Natural killer cell (primary cell): ENCODE data around the gene SPSB4. TPM values are rescaled to one million over a fixed set of nuclear protein-coding genes. Genes with fewer than 3 reads are reported as not detected.
"Not testable (repeated sequence)": the region's sequence is repeated elsewhere in the genome, so short reads cannot be mapped to it uniquely, and the experiment has no call there.

Experiments used
- ATAC-seq, 3 donors: fragments of 150-1000 bp in 2 of 3; fragments of 200-7000 bp in 1 of 3; cut with Tn5 transposase; 1 replicate in 1 of 3; 2 replicates in 2 of 3; pipeline ENCODE4 v1.10.0; 2021; ENCODE audit warnings: mild to moderate bottlenecking in 2 of 3, moderate library complexity in 2 of 3
- DNase-seq, 2 donors: peaks; one replicate each; pipeline versions ENCODE4 v3.0.0 to v3.0.0-alpha.2; 2013 to 2021; ENCODE audit warnings: mixed read lengths in 1 of 2
- H3K27ac ChIP-seq: one replicate; pipeline ENCODE4 v1.5.1; 2013; ENCODE audit warnings: mild to moderate bottlenecking, low read length
- H3K27me3 ChIP-seq: one replicate; pipeline ENCODE4 v1.6.1; 2013; ENCODE audit warnings: low read length; ENCODE audit not compliant: control insufficient read depth, insufficient read depth
- H3K36me3 ChIP-seq: one replicate; pipeline ENCODE4 v1.6.1; 2013; ENCODE audit warnings: low read length; ENCODE audit not compliant: control insufficient read depth, insufficient read depth
- H3K4me1 ChIP-seq: one replicate; pipeline ENCODE4 v1.6.1; 2013; ENCODE audit warnings: low read length; ENCODE audit not compliant: control insufficient read depth, insufficient read depth
- H3K4me3 ChIP-seq: one replicate; pipeline ENCODE4 v1.5.1; 2013; ENCODE audit warnings: low read length
- H3K9me3 ChIP-seq: one replicate; pipeline ENCODE4 v1.6.1; 2013; ENCODE audit warnings: low read length; ENCODE audit not compliant: control insufficient read depth, insufficient read depth
- H3K27ac Mint-ChIP-seq, 2 donors: one replicate each; pipeline ENCODE4 v1.8.0; 2022; ENCODE audit warnings: mild to moderate bottlenecking in 2 of 2, mixed read lengths in 2 of 2, moderate library complexity in 1 of 2
- H3K27me3 Mint-ChIP-seq, 2 donors: one replicate each; pipeline ENCODE4 v1.8.0; 2022; ENCODE audit warnings: low read depth in 2 of 2, mixed read lengths in 2 of 2
- H3K36me3 Mint-ChIP-seq: one replicate; pipeline ENCODE4 v1.8.0; 2022; ENCODE audit warnings: mixed read lengths
- H3K4me1 Mint-ChIP-seq, 2 donors: one replicate each; pipeline ENCODE4 v1.8.0; 2022; ENCODE audit warnings: mixed read lengths in 2 of 2
- H3K4me3 Mint-ChIP-seq: one replicate; pipeline ENCODE4 v1.8.0; 2022; ENCODE audit warnings: mild to moderate bottlenecking, moderate library complexity, mixed read lengths
- H3K9me3 Mint-ChIP-seq, 2 donors: one replicate each; pipeline ENCODE4 v1.8.0; 2022; ENCODE audit warnings: mixed read lengths in 2 of 2
- WGBS: methylation state at CpG from one replicate; pipeline ENCODE4 v1.1.7; 2013; ENCODE audit warnings: missing lambda C conversion rate; ENCODE audit not compliant: insufficient coverage; 5-methylcytosine and 5-hydroxymethylcytosine counted together
- intact Hi-C: fragments of 100-400 bp; cut with micrococcal nuclease; formaldehyde crosslinking; loops from one replicate; pipeline ENCODE4 v1.14.2; 2022
- total RNA-seq, 4 donors: library from RNA; stranded (reverse); fragments of 120-200 nt in 1 of 4; gene quantifications; one replicate each; pipeline versions ENCODE4 v1.2.3 to v1.2.4, GENCODE V29; 2013 to 2022
- TF ChIP-seq, protein P1 (sequence below): fragments of 200-600 bp; IDR thresholded peaks from one replicate; pipeline ENCODE4 v1.8.0; 2022; ENCODE audit warnings: antibody characterized with exemption

The SPSB4 gene
- total RNA-seq, 3 donors from 2014 or later (not counting 1 experiment from before 2014, with no cell fraction given) = not detected

DNA sequence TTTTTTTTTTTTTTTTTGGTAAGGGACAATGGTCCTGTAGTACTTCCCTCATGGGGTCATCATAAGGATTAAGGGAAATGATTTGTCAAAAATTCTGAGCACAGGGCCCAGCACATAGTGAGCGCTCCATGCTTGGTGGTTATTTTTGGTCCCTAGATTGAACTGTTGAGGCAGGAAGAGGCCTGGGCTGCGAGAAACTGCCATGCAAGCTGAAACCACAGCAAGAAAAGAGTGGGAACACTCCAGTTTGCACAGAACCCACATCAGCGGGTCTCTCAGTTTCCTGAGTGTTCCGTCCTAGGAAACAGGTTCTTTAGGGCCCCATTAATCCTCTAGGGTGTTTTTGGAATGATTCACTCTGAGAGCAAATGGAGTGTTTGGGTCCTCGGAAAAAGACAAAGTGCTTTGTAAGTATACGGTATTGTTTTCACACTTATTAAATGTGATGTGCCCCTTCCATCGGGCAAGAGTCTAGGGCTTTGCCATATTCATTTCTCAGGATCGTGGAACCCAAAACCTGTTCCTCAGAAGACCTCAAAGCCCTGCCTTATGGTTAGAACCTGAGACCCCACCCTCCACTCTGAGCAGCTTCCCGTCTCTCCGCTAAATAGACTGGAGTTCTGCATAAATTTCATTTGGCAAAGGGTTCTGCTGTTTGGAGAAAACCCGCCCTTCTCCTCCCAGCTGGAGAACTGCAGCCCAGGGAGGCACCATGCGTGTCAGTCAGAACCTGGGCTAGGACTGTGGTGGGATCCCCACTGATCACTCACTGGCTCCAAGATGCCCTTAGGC is 60.4 kb downstream of the SPSB4 start:
- Histone ChIP-seq H3K36me3 (no peaks in the 10 kb centered on the region), H3K4me1 (no peaks in the 10 kb centered on the region), H3K4me3 (no peak overlapping the region), H3K9me3 (no peaks in the 10 kb centered on the region), H3K27me3 (no peaks in the 10 kb centered on the region), H3K27ac (no peak overlapping the region)
- no peaks in the 10 kb centered on the region for H3K9me3 Mint-ChIP-seq
- no peak for ATAC-seq
- H3K27ac Mint-ChIP-seq = no peak overlapping the region
- H3K36me3 Mint-ChIP-seq = no peaks in the 10 kb centered on the region
- no peak overlapping the region for H3K4me3 Mint-ChIP-seq
- intact Hi-C loops = no loop called here
- H3K27me3 Mint-ChIP-seq = peaks cover 6 to 16% of the 10 kb centered on the region in 2 donors
- DNase-seq = no peak
- no peaks in the 10 kb centered on the region for H3K4me1 Mint-ChIP-seq
- 68% methylated on average over 12 of the region's 12 CpGs for WGBS
- TF ChIP-seq, protein P1, sequence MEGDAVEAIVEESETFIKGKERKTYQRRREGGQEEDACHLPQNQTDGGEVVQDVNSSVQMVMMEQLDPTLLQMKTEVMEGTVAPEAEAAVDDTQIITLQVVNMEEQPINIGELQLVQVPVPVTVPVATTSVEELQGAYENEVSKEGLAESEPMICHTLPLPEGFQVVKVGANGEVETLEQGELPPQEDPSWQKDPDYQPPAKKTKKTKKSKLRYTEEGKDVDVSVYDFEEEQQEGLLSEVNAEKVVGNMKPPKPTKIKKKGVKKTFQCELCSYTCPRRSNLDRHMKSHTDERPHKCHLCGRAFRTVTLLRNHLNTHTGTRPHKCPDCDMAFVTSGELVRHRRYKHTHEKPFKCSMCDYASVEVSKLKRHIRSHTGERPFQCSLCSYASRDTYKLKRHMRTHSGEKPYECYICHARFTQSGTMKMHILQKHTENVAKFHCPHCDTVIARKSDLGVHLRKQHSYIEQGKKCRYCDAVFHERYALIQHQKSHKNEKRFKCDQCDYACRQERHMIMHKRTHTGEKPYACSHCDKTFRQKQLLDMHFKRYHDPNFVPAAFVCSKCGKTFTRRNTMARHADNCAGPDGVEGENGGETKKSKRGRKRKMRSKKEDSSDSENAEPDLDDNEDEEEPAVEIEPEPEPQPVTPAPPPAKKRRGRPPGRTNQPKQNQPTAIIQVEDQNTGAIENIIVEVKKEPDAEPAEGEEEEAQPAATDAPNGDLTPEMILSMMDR = no peak

DNA sequence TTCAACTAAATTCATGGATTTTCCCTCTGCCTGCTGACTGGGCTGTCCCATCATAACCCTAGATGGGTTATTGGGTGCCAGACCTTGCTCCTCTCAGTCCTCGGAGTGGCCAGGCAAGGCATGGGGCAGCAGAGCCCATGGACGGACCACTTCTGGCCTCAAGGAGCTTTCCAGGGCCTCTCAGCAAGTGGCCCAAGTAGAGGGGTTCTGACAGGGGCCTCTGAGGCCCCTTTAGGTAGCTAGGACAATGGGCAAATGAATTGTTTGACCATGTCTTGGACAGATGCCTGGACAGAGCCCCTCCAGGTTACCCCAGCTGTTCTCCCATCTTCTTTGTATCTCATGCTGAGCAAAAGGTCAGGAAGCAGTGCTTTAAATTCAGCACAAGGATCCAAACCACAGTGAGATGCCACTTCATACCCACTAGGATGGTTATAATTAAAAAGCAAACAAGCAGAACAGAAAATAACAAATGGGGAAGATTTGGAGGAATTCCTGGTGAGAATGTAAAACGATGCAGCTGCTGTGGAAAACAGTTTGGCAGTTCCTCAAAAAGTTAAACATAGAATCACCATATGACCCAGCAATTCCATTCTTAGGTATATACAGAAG is 61.6 kb downstream of the SPSB4 start:
- Mint-ChIP-seq H3K4me1 (no peaks in the 10 kb centered on the region), H3K27ac (no peak overlapping the region), H3K36me3 (no peaks in the 10 kb centered on the region), H3K4me3 (no peak overlapping the region), H3K9me3 (no peaks in the 10 kb centered on the region), H3K27me3 (peaks cover 6 to 16% of the 10 kb centered on the region in 2 donors)
- no peaks in the 10 kb centered on the region for H3K27me3 ChIP-seq
- DNase-seq = no peak
- no peak for ATAC-seq
- TF ChIP-seq, protein P1 = no peak
- H3K4me3 ChIP-seq = no peak overlapping the region
- no peaks in the 10 kb centered on the region for H3K36me3 ChIP-seq
- no peaks in the 10 kb centered on the region for H3K4me1 ChIP-seq
- no peaks in the 10 kb centered on the region for H3K9me3 ChIP-seq
- H3K27ac ChIP-seq = no peak overlapping the region
- WGBS = 79% methylated on average over 2 of the region's 3 CpGs
- intact Hi-C loops = no loop called here

DNA sequence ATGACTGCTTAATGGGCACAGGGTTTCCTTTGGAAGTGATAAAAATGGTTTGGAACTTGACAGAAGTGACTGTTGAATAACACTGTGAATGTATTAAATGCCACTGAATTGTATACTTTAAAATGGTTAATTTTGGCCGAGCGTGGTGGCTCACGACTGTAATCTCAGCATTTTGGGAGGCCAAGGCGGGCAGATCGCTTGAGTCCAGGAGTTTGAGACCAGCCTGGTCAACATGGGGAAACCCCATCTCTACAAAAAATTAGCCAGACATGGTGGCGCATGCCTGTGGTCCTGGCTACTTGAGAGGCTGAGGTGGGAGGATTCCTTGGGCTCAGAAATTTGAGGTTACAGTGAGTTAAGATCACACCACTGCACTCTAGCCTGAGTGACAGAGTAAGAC is 62.5 kb downstream of the SPSB4 start:
- H3K4me1 Mint-ChIP-seq, H3K4me1 ChIP-seq, H3K4me3 Mint-ChIP-seq, H3K27me3 ChIP-seq, intact Hi-C loops, H3K9me3 ChIP-seq, H3K36me3 ChIP-seq, H3K36me3 Mint-ChIP-seq, H3K4me3 ChIP-seq, ATAC-seq, H3K27ac ChIP-seq, H3K27ac Mint-ChIP-seq, DNase-seq, H3K9me3 Mint-ChIP-seq: not testable (repeated sequence)
- H3K27me3 Mint-ChIP-seq = peaks cover 6 to 11% of the 10 kb centered on the region in 2 donors
- WGBS = 84% methylated on average over 5 of the region's 6 CpGs

DNA sequence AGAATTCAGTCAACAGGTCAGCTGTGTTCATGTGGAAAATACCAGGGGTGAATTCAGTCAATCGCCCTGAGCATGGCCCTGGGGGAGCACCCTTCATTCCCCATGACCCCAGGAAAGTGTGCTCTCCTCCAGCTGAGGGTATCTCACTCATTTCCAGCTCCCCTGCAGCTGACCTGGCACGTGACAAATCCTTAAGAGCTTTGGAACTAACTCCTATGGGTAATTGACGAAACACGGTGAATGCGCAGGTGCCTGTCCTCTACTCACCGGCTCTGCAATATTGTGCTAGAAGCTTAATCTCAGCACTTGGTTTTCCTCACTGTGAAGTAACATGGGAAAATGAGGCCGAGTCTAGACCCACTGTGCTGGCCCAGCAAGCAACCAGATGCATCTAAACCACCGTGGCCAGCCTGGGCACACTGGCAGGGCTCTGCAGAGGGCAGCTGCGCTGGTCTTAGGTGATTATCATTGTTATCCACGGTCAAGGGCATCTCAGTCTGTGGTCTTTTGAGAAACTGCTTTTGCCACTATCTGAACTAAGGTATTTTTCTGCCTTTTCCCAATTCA is 63.1 kb downstream of the SPSB4 start:
- 84% methylated on average over 10 of the region's 10 CpGs for WGBS
- Mint-ChIP-seq H3K36me3 (no peaks in the 10 kb centered on the region), H3K27ac (no peak overlapping the region), H3K27me3 (peaks cover 6 to 10% of the 10 kb centered on the region in 2 donors), H3K9me3 (no peaks in the 10 kb centered on the region), H3K4me3 (no peak overlapping the region), H3K4me1 (no peaks in the 10 kb centered on the region)
- H3K27me3 ChIP-seq = no peaks in the 10 kb centered on the region
- no peak overlapping the region for H3K27ac ChIP-seq
- no peaks in the 10 kb centered on the region for H3K4me1 ChIP-seq
- H3K9me3 ChIP-seq = no peaks in the 10 kb centered on the region
- H3K36me3 ChIP-seq = no peaks in the 10 kb centered on the region
- intact Hi-C loops = no loop called here
- no peak overlapping the region for H3K4me3 ChIP-seq
- DNase-seq = no peak
- ATAC-seq = no peak
- TF ChIP-seq, protein P1 = no peak
